Nephron (organoid): ENCODE results near the gene PLPP3.

Experiments
- H3K27ac Mint-ChIP-seq, 3 experiments: 2 replicates each; pipeline ENCODE4 v1.8.0; 2020; ENCODE audit warnings: mixed read lengths in 3 of 3, mild to moderate bottlenecking in 2 of 3, moderate library complexity in 1 of 3
- H3K27me3 Mint-ChIP-seq: 2 replicates; pipeline ENCODE4 v1.8.0; 2021; ENCODE audit warnings: low read depth, mild to moderate bottlenecking, moderate library complexity, mixed read lengths
- H3K36me3 Mint-ChIP-seq: 2 replicates; pipeline ENCODE4 v1.8.0; 2020; ENCODE audit warnings: low read depth, mixed read lengths
- H3K4me1 Mint-ChIP-seq: 2 replicates; pipeline ENCODE4 v1.8.0; 2020; ENCODE audit warnings: mixed read lengths
- H3K4me3 Mint-ChIP-seq, 3 experiments: 2 replicates each; pipeline ENCODE4 v1.8.0; 2020; ENCODE audit warnings: mild to moderate bottlenecking in 3 of 3, mixed read lengths in 3 of 3, moderate library complexity in 2 of 3
- H3K9me3 Mint-ChIP-seq: 2 replicates; pipeline ENCODE4 v1.8.0; 2020; ENCODE audit warnings: mixed read lengths
- TF ChIP-seq, protein P1 (sequence below), 3 experiments: fragments of 200-600 bp; sonication (generic); IDR thresholded peaks; one replicate each; pipeline ENCODE4 v1.5.0; 2021; ENCODE audit warnings: antibody characterized with exemption in 3 of 3; ENCODE audit not compliant: unreplicated experiment in 3 of 3

PLPP3 gene

DNA sequence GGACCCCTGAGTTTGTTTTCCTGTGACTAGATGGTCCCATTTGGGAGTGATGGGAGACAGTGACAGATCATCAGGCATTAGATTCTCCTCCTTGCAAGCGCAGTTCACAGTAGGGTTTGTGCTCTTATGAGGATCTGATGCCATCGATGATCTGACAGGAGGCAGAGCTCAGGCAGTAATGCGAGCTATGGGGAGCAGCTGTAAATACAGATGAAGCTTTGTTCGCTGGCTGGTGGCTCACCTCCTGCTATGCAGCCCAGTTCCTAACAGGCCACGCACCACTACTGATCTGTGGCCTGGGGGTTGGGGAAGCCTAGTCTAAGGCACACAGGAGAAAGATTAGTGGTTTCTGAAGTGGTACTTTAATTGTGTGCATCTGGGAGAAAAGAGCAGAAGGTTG is 7.1 kb upstream of the PLPP3 start:
- H3K27me3 Mint-ChIP-seq: no peaks in the 10 kb centered on the region
- H3K27ac Mint-ChIP-seq: no peak overlapping the region
- H3K4me3 Mint-ChIP-seq: no peak overlapping the region
- TF ChIP-seq, protein P1, sequence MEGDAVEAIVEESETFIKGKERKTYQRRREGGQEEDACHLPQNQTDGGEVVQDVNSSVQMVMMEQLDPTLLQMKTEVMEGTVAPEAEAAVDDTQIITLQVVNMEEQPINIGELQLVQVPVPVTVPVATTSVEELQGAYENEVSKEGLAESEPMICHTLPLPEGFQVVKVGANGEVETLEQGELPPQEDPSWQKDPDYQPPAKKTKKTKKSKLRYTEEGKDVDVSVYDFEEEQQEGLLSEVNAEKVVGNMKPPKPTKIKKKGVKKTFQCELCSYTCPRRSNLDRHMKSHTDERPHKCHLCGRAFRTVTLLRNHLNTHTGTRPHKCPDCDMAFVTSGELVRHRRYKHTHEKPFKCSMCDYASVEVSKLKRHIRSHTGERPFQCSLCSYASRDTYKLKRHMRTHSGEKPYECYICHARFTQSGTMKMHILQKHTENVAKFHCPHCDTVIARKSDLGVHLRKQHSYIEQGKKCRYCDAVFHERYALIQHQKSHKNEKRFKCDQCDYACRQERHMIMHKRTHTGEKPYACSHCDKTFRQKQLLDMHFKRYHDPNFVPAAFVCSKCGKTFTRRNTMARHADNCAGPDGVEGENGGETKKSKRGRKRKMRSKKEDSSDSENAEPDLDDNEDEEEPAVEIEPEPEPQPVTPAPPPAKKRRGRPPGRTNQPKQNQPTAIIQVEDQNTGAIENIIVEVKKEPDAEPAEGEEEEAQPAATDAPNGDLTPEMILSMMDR (IDR thresholded peaks at IDR 0.05; ENCODE audit: unreplicated experiment in 3 of 3): no peak
- peaks cover 9% of the 10 kb centered on the region for H3K4me1 Mint-ChIP-seq
- no peaks in the 10 kb centered on the region for H3K36me3 Mint-ChIP-seq
- H3K9me3 Mint-ChIP-seq: peaks cover 2% of the 10 kb centered on the region

- H3K36me3 Mint-ChIP-seq: no peaks in the 10 kb centered on the region
- H3K9me3 Mint-ChIP-seq: peaks cover 2% of the 10 kb centered on the region
- TF ChIP-seq, protein P1 (IDR thresholded peaks at IDR 0.05; ENCODE audit: unreplicated experiment in 3 of 3): no peak
- no peak overlapping the region for H3K27ac Mint-ChIP-seq
- H3K27me3 Mint-ChIP-seq: no peaks in the 10 kb centered on the region
- no peak overlapping the region for H3K4me3 Mint-ChIP-seq
- H3K4me1 Mint-ChIP-seq: peaks cover 14% of the 10 kb centered on the region
Measured at GRCh38 chr1:56585985-56586384, 6.6 kb upstream of the PLPP3 start.

GRCh38 chr1:56584910-56585528 is 5.7 kb upstream of the PLPP3 start:
- H3K4me1 Mint-ChIP-seq: peaks cover 24% of the 10 kb centered on the region
- no peak overlapping the region for H3K4me3 Mint-ChIP-seq
- TF ChIP-seq, protein P1 (IDR thresholded peaks at IDR 0.05; ENCODE audit: unreplicated experiment in 3 of 3): peak; percentile 85 to 95 (median 91)
- peaks cover 2% of the 10 kb centered on the region for H3K9me3 Mint-ChIP-seq
- H3K36me3 Mint-ChIP-seq: no peaks in the 10 kb centered on the region
- no peak overlapping the region for H3K27ac Mint-ChIP-seq
- no peaks in the 10 kb centered on the region for H3K27me3 Mint-ChIP-seq

DNA sequence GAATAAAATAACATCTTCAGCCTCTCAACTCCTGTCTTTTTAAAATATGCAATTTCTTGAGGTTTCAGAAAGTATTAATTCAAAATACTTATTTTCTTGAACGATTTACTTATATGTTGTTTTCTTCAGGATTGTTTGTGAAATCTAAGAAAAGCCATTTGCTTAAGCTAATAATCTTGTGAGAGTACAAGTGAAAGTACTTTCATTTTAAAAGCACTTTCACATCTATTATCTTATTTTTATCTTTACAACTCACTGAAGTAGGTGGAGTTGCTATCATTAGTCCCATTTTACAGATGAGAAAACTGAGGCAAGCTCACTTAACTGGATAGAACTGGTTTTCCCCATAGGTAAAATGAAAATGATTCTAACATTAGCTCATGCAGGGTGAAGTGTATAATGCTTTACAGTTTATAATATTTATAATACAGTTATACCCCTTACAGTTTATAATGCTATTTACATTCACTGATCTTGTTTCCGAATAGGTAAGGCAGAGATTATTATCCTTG is 4.7 kb upstream of the PLPP3 start:
- Mint-ChIP-seq H3K27me3 (no peaks in the 10 kb centered on the region), H3K9me3 (peaks cover 2% of the 10 kb centered on the region), H3K27ac (no peak overlapping the region), H3K4me3 (no peak overlapping the region), H3K36me3 (no peaks in the 10 kb centered on the region), H3K4me1 (peaks cover 29% of the 10 kb centered on the region)
- TF ChIP-seq, protein P1 (IDR thresholded peaks at IDR 0.05; ENCODE audit: unreplicated experiment in 3 of 3): no peak

- Mint-ChIP-seq H3K4me1 (peaks cover 44% of the 10 kb centered on the region), H3K36me3 (no peaks in the 10 kb centered on the region), H3K9me3 (no peaks in the 10 kb centered on the region)
Measured at GRCh38 chr1:56580771-56581170, 1.4 kb upstream of the PLPP3 start.

More at GRCh38 chr1:56580771-56581170, 1.4 kb upstream of the PLPP3 start:
- Mint-ChIP-seq H3K27ac (peak overlapping the region; percentile 93 to 99 (median 98)), H3K27me3 (no peaks in the 10 kb centered on the region), H3K4me3 (peak overlapping the region; percentile 93 to 99 (median 93))
- TF ChIP-seq, protein P1 (IDR thresholded peaks at IDR 0.05; ENCODE audit: unreplicated experiment in 3 of 3): no peak
